WTC11 (cell line): Measurements from ENCODE around the gene AMBRA1. TPM values are rescaled to one million over a fixed set of nuclear protein-coding genes. Genes with fewer than 3 reads are reported as not detected.
A peak's percentile ranks its signal among the peaks of the same experiment; 100 is the strongest.

Experiments
- ATAC-seq: fragments of 200-7000 bp; cut with Tn5 transposase; 2 replicates; pipeline ENCODE4 v1.10.0; 2021; ENCODE audit warnings: mild to moderate bottlenecking, moderate library complexity
- CTCF ChIA-PET: fragments of 300-600 bp; sonication (Branson Sonifier 250); formaldehyde crosslinking; loops from one replicate; lab custom pipeline; 2021; ENCODE audit warnings: antibody characterized with exemption; lab: Charles Lee
- POLR2A ChIA-PET: fragments of 350-600 bp; sonication (Branson Sonifier 250); formaldehyde crosslinking; loops from one replicate; lab custom pipeline; 2021; ENCODE audit warnings: antibody characterized with exemption; lab: Charles Lee
- DNase-seq: peaks from one replicate; pipeline ENCODE4 v3.0.0; 2021; ENCODE audit warnings: low spot score
- H3K27ac Mint-ChIP-seq: 2 replicates; pipeline ENCODE4 v1.8.0; 2021; ENCODE audit warnings: mixed read lengths
- H3K27me3 Mint-ChIP-seq: 2 replicates; pipeline ENCODE4 v1.8.0; 2021; ENCODE audit warnings: low read depth, mild to moderate bottlenecking, moderate library complexity, mixed read lengths
- H3K36me3 Mint-ChIP-seq: 2 replicates; pipeline ENCODE4 v1.8.0; 2021; ENCODE audit warnings: mixed read lengths
- H3K4me1 Mint-ChIP-seq: 2 replicates; pipeline ENCODE4 v1.8.0; 2022; ENCODE audit warnings: mixed read lengths
- H3K4me3 Mint-ChIP-seq: 2 replicates; pipeline ENCODE4 v1.8.0; 2021; ENCODE audit warnings: mild to moderate bottlenecking, moderate library complexity, mixed read lengths
- H3K9me3 Mint-ChIP-seq: 2 replicates; pipeline ENCODE4 v1.8.0; 2021; ENCODE audit warnings: mixed read lengths
- AR ChIP-seq: fragments of 250-450 bp; sonication (Bioruptor Pico); IDR thresholded peaks from 2 replicates; pipeline ENCODE4 v1.9.0; 2021; ENCODE audit warnings: mild to moderate bottlenecking
- ATF2 ChIP-seq: sonication (generic); formaldehyde crosslinking; IDR thresholded peaks from 2 replicates; pipeline ENCODE4 v1.8.1; 2022; ENCODE audit warnings: low read depth, missing genetic modification reagents, borderline replicate concordance
- ATF6 ChIP-seq: sonication (generic); formaldehyde crosslinking; IDR thresholded peaks from 2 replicates; pipeline ENCODE4 v1.8.1; 2023; ENCODE audit warnings: mild to moderate bottlenecking, missing genetic modification reagents
- FOXP1 ChIP-seq: sonication (generic); formaldehyde crosslinking; IDR thresholded peaks from 2 replicates; pipeline ENCODE4 v1.8.0; 2022; ENCODE audit warnings: missing genetic modification reagents, mild to moderate bottlenecking, moderate library complexity, borderline replicate concordance
- FOXP4 ChIP-seq: sonication (generic); formaldehyde crosslinking; IDR thresholded peaks from 2 replicates; pipeline ENCODE4 v1.8.0; 2022; ENCODE audit warnings: mild to moderate bottlenecking, missing genetic modification reagents
- PRDM15 ChIP-seq: sonication (generic); formaldehyde crosslinking; IDR thresholded peaks from 2 replicates; pipeline ENCODE4 v1.8.0; 2022; ENCODE audit warnings: missing genetic modification reagents
- SMAD4 ChIP-seq: sonication (generic); formaldehyde crosslinking; IDR thresholded peaks from 2 replicates; pipeline ENCODE4 v1.8.0; 2022; ENCODE audit warnings: mild to moderate bottlenecking, missing genetic modification reagents
- SP1 ChIP-seq: sonication (generic); formaldehyde crosslinking; conservative IDR thresholded peaks from 2 replicates; pipeline ENCODE4 v1.8.1; 2022; ENCODE audit warnings: missing genetic modification reagents
- ZNF138 ChIP-seq: sonication (generic); formaldehyde crosslinking; conservative IDR thresholded peaks from 2 replicates; pipeline ENCODE4 v1.8.1; 2022; ENCODE audit warnings: mild to moderate bottlenecking, moderate library complexity, missing genetic modification reagents
- ZNF219 ChIP-seq: sonication (generic); formaldehyde crosslinking; IDR thresholded peaks from 2 replicates; pipeline ENCODE4 v1.8.0; 2023; ENCODE audit warnings: missing genetic modification reagents, mild to moderate bottlenecking, borderline replicate concordance
- ZNF281 ChIP-seq: sonication (generic); formaldehyde crosslinking; IDR thresholded peaks from 2 replicates; pipeline ENCODE4 v1.8.0; 2023; ENCODE audit warnings: mild to moderate bottlenecking, missing genetic modification reagents
- ZNF425 ChIP-seq: fragments of 250-450 bp; sonication (Bioruptor Pico); conservative IDR thresholded peaks from 2 replicates; pipeline ENCODE4 v1.9.0; 2021; ENCODE audit warnings: mild to moderate bottlenecking
- total RNA-seq: library from RNA; stranded (reverse); gene quantifications from 3 replicates; pipeline ENCODE4 v1.2.3, GENCODE V29; 2021

AMBRA1 gene
- total RNA-seq, 1 experiment from 2014 or later, result 35.0 TPM

- POLR2A ChIA-PET, result no interaction called here
- DNase-seq (no peak), ATAC-seq (no peak)
- H3K4me3 Mint-ChIP-seq, result no peak overlapping the region
- peaks cover 31% of the 10 kb centered on the region for H3K4me1 Mint-ChIP-seq
- H3K36me3 Mint-ChIP-seq, result peaks cover 6% of the 10 kb centered on the region
- CTCF ChIA-PET, result interaction anchor here (0.6 to 11.8 kb wide), 4 partner anchors 12 to 37 kb away, joined by 3 to 231 read pairs (median 4); no protein-coding TSS in a partner anchor
- H3K27me3 Mint-ChIP-seq, result no peaks in the 10 kb centered on the region
- no peak overlapping the region for H3K27ac Mint-ChIP-seq
- no peak for TF ChIP-seq SP1
- no peak for TF ChIP-seq ZNF281 (CRISPR knock-in tag)
- TF ChIP-seq FOXP4 (CRISPR knock-in tag), result no peak
- no peaks in the 10 kb centered on the region for H3K9me3 Mint-ChIP-seq
These were observed 229.8 kb downstream of the AMBRA1 start for GRCh38 chr11:46364056-46364455.

- Mint-ChIP-seq H3K4me3 (no peak overlapping the region), H3K36me3 (peaks cover 4% of the 10 kb centered on the region), H3K27ac (no peak overlapping the region), H3K9me3 (no peaks in the 10 kb centered on the region), H3K4me1 (peaks cover 29% of the 10 kb centered on the region), H3K27me3 (no peaks in the 10 kb centered on the region)
- DNase-seq (no peak), ATAC-seq (no peak)
- ChIA-PET CTCF (interaction anchor here (0.6 to 11.8 kb wide), 4 partner anchors 11 to 36 kb away, joined by 3 to 231 read pairs (median 4); no protein-coding TSS in a partner anchor), POLR2A (interaction anchor here (0.8 kb wide), 1 partner anchor 120 kb away, joined by 3 read pairs; no protein-coding TSS in a partner anchor)
- TF ChIP-seq ATF6 (CRISPR knock-in tag), result no peak
- TF ChIP-seq FOXP1 (CRISPR knock-in tag), result 0 out of 2 replicates have a peak, but pooled peaks have one; percentile 38
These were observed 230.3 kb downstream of the AMBRA1 start for GRCh38 chr11:46363455-46364005.

- Mint-ChIP-seq H3K27ac (peak overlapping the region; percentile 85), H3K4me1 (peaks cover 29% of the 10 kb centered on the region), H3K4me3 (no peak overlapping the region), H3K27me3 (no peaks in the 10 kb centered on the region), H3K9me3 (no peaks in the 10 kb centered on the region), H3K36me3 (no peaks in the 10 kb centered on the region; the same call in 1 of the 2 replicates)
- POLR2A ChIA-PET, result interaction anchor here (0.8 kb wide), 1 partner anchor 120 kb away, joined by 3 read pairs; no protein-coding TSS in a partner anchor
- DNase-seq (no peak), ATAC-seq (no peak; the same call in 1 of the 2 replicates)
- CTCF ChIA-PET, result interaction anchor here (1.1 to 11.8 kb wide), 3 partner anchors 11 to 21 kb away, joined by 3 to 231 read pairs (median 4); no protein-coding TSS in a partner anchor
- TF ChIP-seq ZNF138 (CRISPR knock-in tag), result no peak
- no peak for TF ChIP-seq AR (CRISPR knock-in tag)
- no peak for TF ChIP-seq SMAD4 (CRISPR knock-in tag)
- no peak for TF ChIP-seq PRDM15
- no peak for TF ChIP-seq ZNF219 (CRISPR knock-in tag)
- no peak for TF ChIP-seq ATF2
- TF ChIP-seq ZNF425, result no peak
These were observed 230.8 kb downstream of the AMBRA1 start for GRCh38 chr11:46363031-46363407.
